Panc1 (cell line): ENCODE results near the gene BAMBI.

ENCODE experiments used
- TF ChIP-seq, protein P1 (sequence below): fragments of 450-650 bp; IDR thresholded peaks from 2 replicates; pipeline ENCODE4 v1.5.1; 2017; ENCODE audit warnings: mild to moderate bottlenecking
- TF ChIP-seq, protein P2 (sequence below), 2 experiments: IDR thresholded peaks; 2 replicates each; pipeline ENCODE4 v1.6.1; 2011 to 2012; ENCODE audit warnings: low read depth in 2 of 2, control low read depth in 1 of 2, low read length in 1 of 2, mild to moderate bottlenecking in 1 of 2, moderate library complexity in 1 of 2; ENCODE audit not compliant: insufficient read depth in 1 of 2

DNA sequence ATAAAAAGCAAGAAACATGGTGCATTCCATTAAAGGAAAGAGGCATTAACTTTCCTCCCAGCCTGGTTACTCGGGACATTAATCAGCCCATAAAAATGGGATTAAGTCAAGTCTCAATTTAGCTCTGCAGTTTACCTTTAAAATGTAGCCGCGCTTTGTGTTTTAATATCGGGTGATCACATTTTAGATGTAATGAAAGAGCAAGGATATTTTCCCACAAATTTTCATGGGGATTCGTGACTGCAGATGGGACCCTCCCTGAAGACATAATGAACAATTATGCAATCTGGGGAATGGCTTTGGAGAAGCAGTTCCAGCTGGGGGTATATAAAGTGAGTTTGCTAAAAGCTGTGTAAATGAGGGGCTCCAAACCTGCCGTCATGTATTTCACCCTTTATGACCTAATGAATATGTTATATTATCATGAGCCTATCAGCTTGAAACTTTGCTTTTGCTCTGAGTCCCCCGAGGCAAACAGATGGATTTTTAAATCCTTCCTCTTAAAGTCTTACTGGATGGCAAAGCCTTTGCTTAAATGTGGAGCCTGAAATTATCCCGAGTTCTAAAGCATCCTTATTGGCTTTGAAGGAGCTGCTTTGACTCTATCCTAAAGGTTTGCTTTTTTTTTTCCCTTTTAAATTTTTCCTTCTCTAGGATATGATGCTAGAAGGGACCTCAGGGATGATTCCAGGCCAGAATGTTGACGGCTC, 31.8 kb downstream of the BAMBI start:
- TF ChIP-seq, protein P1, sequence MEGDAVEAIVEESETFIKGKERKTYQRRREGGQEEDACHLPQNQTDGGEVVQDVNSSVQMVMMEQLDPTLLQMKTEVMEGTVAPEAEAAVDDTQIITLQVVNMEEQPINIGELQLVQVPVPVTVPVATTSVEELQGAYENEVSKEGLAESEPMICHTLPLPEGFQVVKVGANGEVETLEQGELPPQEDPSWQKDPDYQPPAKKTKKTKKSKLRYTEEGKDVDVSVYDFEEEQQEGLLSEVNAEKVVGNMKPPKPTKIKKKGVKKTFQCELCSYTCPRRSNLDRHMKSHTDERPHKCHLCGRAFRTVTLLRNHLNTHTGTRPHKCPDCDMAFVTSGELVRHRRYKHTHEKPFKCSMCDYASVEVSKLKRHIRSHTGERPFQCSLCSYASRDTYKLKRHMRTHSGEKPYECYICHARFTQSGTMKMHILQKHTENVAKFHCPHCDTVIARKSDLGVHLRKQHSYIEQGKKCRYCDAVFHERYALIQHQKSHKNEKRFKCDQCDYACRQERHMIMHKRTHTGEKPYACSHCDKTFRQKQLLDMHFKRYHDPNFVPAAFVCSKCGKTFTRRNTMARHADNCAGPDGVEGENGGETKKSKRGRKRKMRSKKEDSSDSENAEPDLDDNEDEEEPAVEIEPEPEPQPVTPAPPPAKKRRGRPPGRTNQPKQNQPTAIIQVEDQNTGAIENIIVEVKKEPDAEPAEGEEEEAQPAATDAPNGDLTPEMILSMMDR: no peak
- TF ChIP-seq, protein P2, sequence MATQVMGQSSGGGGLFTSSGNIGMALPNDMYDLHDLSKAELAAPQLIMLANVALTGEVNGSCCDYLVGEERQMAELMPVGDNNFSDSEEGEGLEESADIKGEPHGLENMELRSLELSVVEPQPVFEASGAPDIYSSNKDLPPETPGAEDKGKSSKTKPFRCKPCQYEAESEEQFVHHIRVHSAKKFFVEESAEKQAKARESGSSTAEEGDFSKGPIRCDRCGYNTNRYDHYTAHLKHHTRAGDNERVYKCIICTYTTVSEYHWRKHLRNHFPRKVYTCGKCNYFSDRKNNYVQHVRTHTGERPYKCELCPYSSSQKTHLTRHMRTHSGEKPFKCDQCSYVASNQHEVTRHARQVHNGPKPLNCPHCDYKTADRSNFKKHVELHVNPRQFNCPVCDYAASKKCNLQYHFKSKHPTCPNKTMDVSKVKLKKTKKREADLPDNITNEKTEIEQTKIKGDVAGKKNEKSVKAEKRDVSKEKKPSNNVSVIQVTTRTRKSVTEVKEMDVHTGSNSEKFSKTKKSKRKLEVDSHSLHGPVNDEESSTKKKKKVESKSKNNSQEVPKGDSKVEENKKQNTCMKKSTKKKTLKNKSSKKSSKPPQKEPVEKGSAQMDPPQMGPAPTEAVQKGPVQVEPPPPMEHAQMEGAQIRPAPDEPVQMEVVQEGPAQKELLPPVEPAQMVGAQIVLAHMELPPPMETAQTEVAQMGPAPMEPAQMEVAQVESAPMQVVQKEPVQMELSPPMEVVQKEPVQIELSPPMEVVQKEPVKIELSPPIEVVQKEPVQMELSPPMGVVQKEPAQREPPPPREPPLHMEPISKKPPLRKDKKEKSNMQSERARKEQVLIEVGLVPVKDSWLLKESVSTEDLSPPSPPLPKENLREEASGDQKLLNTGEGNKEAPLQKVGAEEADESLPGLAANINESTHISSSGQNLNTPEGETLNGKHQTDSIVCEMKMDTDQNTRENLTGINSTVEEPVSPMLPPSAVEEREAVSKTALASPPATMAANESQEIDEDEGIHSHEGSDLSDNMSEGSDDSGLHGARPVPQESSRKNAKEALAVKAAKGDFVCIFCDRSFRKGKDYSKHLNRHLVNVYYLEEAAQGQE (IDR thresholded peaks at IDR 0.05; ENCODE audit: insufficient read depth in 1 of 2, low read depth in 2 of 2, low read length in 1 of 2): no peak
